Measurements from ENCODE around the gene RIMBP3C. TPM values are rescaled to one million over a fixed set of nuclear protein-coding genes. Genes with fewer than 3 reads are reported as not detected.

Gene RIMBP3C, protein sequence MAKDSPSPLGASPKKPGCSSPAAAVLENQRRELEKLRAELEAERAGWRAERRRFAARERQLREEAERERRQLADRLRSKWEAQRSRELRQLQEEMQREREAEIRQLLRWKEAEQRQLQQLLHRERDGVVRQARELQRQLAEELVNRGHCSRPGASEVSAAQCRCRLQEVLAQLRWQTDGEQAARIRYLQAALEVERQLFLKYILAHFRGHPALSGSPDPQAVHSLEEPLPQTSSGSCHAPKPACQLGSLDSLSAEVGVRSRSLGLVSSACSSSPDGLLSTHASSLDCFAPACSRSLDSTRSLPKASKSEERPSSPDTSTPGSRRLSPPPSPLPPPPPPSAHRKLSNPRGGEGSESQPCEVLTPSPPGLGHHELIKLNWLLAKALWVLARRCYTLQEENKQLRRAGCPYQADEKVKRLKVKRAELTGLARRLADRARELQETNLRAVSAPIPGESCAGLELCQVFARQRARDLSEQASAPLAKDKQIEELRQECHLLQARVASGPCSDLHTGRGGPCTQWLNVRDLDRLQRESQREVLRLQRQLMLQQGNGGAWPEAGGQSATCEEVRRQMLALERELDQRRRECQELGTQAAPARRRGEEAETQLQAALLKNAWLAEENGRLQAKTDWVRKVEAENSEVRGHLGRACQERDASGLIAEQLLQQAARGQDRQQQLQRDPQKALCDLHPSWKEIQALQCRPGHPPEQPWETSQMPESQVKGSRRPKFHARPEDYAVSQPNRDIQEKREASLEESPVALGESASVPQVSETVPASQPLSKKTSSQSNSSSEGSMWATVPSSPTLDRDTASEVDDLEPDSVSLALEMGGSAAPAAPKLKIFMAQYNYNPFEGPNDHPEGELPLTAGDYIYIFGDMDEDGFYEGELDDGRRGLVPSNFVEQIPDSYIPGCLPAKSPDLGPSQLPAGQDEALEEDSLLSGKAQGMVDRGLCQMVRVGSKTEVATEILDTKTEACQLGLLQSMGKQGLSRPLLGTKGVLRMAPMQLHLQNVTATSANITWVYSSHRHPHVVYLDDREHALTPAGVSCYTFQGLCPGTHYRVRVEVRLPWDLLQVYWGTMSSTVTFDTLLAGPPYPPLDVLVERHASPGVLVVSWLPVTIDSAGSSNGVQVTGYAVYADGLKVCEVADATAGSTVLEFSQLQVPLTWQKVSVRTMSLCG (N-terminal part only)
- not detected in 2 replicates for polyA plus RNA-seq

DNA sequence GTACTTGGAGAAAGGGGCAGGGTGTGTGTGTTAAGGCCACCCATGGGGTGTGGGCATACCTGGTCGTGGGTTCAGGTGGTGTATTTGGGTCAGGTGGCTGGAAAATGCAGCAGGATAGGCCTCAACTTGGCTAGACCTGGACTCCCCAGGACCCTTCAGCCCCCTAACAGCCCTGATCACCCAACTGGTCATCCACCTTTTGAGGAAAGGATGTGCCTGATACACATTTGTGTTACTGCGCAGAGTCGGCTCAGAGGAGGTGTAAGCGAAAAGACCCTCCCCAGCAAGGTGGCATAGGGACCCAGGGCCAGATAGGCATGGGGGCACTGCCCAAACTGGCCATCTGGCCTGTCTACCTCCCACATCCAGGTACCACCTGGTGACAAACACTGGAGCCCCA lies at the start of gene RIMBP3C:
TSS of gene RIMBP3C (minus strand) at position 101 of the 400 bp plus-strand sequence. CDS start 485 bp downstream, outside the sequence.

DNA sequence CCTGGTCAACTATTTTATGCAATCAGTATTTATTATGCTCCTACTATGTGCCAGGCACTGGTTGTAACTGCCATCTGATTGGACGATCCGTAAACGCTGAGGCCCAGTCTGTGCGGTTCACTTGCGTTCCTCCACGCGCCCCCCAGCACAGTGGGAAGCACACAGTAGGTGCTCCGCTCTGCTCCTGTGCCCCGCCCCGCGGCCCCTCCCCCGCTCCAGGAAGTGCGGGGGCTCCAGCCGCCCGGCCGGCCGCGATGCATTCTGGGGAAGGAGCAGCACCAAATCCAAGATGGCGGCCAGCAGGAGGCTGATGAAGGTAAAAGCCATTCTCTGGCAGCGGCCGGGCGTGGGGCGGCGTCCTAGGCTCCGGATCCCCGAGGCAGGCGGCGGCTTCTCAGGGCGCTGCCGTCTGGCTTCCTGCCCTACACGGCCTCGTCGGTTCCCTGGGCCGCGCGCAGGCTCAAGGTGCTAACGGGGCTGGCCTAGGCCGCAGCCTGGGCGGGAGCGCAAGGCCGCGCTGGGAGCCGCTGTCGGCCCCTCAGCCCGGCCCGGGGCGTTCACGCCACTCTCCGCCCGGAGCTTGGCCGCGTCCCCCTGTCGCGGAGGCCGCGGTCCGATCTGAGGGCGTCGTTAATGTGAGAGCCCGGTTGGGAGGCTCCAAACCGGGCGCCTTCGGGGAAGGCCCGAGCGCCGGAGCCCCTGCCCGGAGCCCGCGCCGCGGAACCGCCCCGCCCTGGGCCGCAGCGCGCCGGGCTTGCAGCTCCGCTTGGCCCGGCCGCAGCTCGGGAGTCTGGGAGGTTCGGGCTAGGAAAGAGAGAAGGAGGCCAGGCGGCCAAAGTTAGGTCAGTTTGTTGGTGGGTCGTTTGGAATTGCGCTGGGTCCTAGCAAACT lies 16.4 kb upstream of the RIMBP3C start, which contains the start of gene UBE2L3:
TSS of gene UBE2L3 (plus strand) at position 259 of the 891 bp plus-strand sequence. CDS start at position 290, 31 bp downstream.

Other genes with a start within 250 kb of the RIMBP3C start
- 0.07 and 0.15 TPM in 2 replicates for gene RIMBP3B, start 167.7 kb downstream of the RIMBP3C start, polyA plus RNA-seq
- gene HIC2, start 134.1 kb downstream of the RIMBP3C start, polyA plus RNA-seq, result 0.11 and 0.39 TPM in 2 replicates
- 1.7 and 4.4 TPM in 2 replicates for gene TMEM191C, start 84.1 kb downstream of the RIMBP3C start, polyA plus RNA-seq
- gene UBE2L3, start 16.3 kb upstream of the RIMBP3C start, polyA plus RNA-seq, result 96.9 and 105 TPM in 2 replicates
- gene YDJC, start 78.6 kb upstream of the RIMBP3C start, polyA plus RNA-seq, result 2.4 and 4.4 TPM in 2 replicates
- not detected in 2 replicates for gene CCDC116, start 81.3 kb upstream of the RIMBP3C start, polyA plus RNA-seq
- 5.2 and 8.6 TPM in 2 replicates for gene SDF2L1, start 90.8 kb upstream of the RIMBP3C start, polyA plus RNA-seq
- 7.2 and 9.4 TPM in 2 replicates for gene PPIL2, start 114.6 kb upstream of the RIMBP3C start, polyA plus RNA-seq
- gene YPEL1, start 184.3 kb upstream of the RIMBP3C start, polyA plus RNA-seq, result 2.1 and 2.5 TPM in 2 replicates

Measured in Purkinje cell (primary cell).